WTC11 (cell line): ENCODE data around the gene PDE11A. TPM values are rescaled to one million over a fixed set of nuclear protein-coding genes. Genes with fewer than 3 reads are reported as not detected.

ENCODE experiments used
- ATAC-seq: fragments of 200-7000 bp; cut with Tn5 transposase; 2 replicates; pipeline ENCODE4 v1.10.0; 2021; ENCODE audit warnings: mild to moderate bottlenecking, moderate library complexity
- CTCF ChIA-PET: fragments of 300-600 bp; sonication (Branson Sonifier 250); formaldehyde crosslinking; loops from one replicate; lab custom pipeline; 2021; ENCODE audit warnings: antibody characterized with exemption; lab: Charles Lee
- POLR2A ChIA-PET: fragments of 350-600 bp; sonication (Branson Sonifier 250); formaldehyde crosslinking; loops from one replicate; lab custom pipeline; 2021; ENCODE audit warnings: antibody characterized with exemption; lab: Charles Lee
- DNase-seq: peaks from one replicate; pipeline ENCODE4 v3.0.0; 2021; ENCODE audit warnings: low spot score
- H3K27ac Mint-ChIP-seq: 2 replicates; pipeline ENCODE4 v1.8.0; 2021; ENCODE audit warnings: mixed read lengths
- H3K27me3 Mint-ChIP-seq: 2 replicates; pipeline ENCODE4 v1.8.0; 2021; ENCODE audit warnings: low read depth, mild to moderate bottlenecking, moderate library complexity, mixed read lengths
- H3K36me3 Mint-ChIP-seq: 2 replicates; pipeline ENCODE4 v1.8.0; 2021; ENCODE audit warnings: mixed read lengths
- H3K4me1 Mint-ChIP-seq: 2 replicates; pipeline ENCODE4 v1.8.0; 2022; ENCODE audit warnings: mixed read lengths
- H3K4me3 Mint-ChIP-seq: 2 replicates; pipeline ENCODE4 v1.8.0; 2021; ENCODE audit warnings: mild to moderate bottlenecking, moderate library complexity, mixed read lengths
- H3K9me3 Mint-ChIP-seq: 2 replicates; pipeline ENCODE4 v1.8.0; 2021; ENCODE audit warnings: mixed read lengths
- CREM ChIP-seq: sonication (generic); formaldehyde crosslinking; IDR thresholded peaks from 2 replicates; pipeline ENCODE4 v1.8.1; 2022; ENCODE audit warnings: mild to moderate bottlenecking, missing genetic modification reagents, moderate library complexity
- GABPB1 ChIP-seq: sonication (generic); formaldehyde crosslinking; IDR thresholded peaks from 2 replicates; pipeline ENCODE4 v1.8.1; 2023; ENCODE audit warnings: mild to moderate bottlenecking, missing genetic modification reagents
- GRHL2 ChIP-seq: fragments of 250-450 bp; sonication (Bioruptor Pico); IDR thresholded peaks from 2 replicates; pipeline ENCODE4 v1.8.0; 2022; ENCODE audit warnings: mild to moderate bottlenecking, moderate library complexity; ENCODE audit not compliant: insufficient replicate concordance, severe bottlenecking
- IRF2 ChIP-seq: sonication (generic); formaldehyde crosslinking; IDR thresholded peaks from 2 replicates; pipeline ENCODE4 v1.8.0; 2022; ENCODE audit warnings: low read depth, missing genetic modification reagents, borderline replicate concordance
- NR3C1 ChIP-seq: sonication (generic); formaldehyde crosslinking; conservative IDR thresholded peaks from 2 replicates; pipeline ENCODE4 v1.8.1; 2023; ENCODE audit warnings: low read depth, mild to moderate bottlenecking, missing genetic modification reagents
- RORB ChIP-seq: fragments of 250-450 bp; sonication (Bioruptor Pico); IDR thresholded peaks from 2 replicates; pipeline ENCODE4 v1.9.0; 2021; ENCODE audit warnings: mild to moderate bottlenecking
- total RNA-seq: library from RNA; stranded (reverse); gene quantifications from 3 replicates; pipeline ENCODE4 v1.2.3, GENCODE V29; 2021
- TF ChIP-seq, protein P1 (sequence below): sonication (generic); formaldehyde crosslinking; IDR thresholded peaks from 2 replicates; pipeline ENCODE4 v1.8.1; 2022; ENCODE audit warnings: mild to moderate bottlenecking, moderate library complexity, missing genetic modification reagents
- TF ChIP-seq, protein P2 (sequence below): sonication (generic); formaldehyde crosslinking; IDR thresholded peaks from 2 replicates; pipeline ENCODE4 v1.8.0; 2022; ENCODE audit warnings: mild to moderate bottlenecking, missing genetic modification reagents
- TF ChIP-seq, protein P3 (sequence below): sonication (generic); formaldehyde crosslinking; IDR thresholded peaks from 2 replicates; pipeline ENCODE4 v1.8.0; 2022; ENCODE audit warnings: mild to moderate bottlenecking, missing genetic modification reagents
- TF ChIP-seq, protein P4 (sequence below): fragments of 250-450 bp; sonication (Bioruptor Pico); IDR thresholded peaks from 2 replicates; pipeline ENCODE4 v1.9.0; 2021; ENCODE audit warnings: mild to moderate bottlenecking

Gene PDE11A
- total RNA-seq, 1 experiment from 2014 or later = 0.13 TPM

DNA sequence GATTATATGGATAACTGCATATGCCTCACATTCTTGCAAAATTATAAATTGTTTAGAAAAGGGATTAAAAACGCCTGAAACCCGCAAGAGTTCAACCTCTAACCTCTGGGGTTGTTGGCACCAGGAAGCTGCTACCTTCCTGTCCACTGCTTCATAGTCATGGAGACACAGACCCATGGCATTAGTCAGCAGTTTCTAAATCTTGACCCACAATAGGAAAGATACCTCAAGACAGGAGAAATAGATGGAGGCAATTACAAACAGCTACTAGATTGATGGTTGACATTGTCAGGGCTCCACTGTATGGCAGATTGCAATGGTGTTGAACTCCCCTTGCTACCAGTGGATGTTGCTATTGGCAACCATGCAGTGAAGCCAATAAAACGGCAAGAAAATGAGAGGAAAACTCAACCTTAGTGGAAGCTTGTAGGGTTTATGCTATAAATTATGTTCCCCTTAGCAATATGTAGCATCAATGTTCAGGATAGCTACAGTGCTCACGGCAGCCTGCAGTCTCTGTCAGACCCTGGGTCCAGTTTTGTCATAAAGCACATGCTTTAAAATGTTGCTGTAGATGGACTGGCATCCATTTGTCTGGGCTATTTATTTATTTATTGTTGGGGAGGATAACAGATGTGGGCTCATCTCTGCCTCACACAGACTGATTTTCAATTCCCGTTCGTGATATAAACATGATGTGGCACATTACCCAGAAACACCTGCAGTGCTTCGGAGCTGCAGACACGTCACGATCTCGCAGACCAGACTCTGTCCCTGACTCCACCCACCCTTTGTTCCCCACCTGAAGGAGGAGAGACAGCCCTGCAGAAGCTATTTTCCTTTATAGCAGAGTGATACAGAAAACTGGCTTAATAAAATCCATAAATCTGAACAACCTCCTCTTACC, 446.6 kb downstream of the PDE11A start:
- no peak for DNase-seq
- H3K4me1 Mint-ChIP-seq = peaks cover 13% of the 10 kb centered on the region; the same call in 1 of the 2 replicates
- peak; percentile 74 for ATAC-seq
- H3K4me3 Mint-ChIP-seq = 0 out of 2 replicates have a peak overlapping the region, but pooled peaks have one; percentile 8
- TF ChIP-seq, protein P1, sequence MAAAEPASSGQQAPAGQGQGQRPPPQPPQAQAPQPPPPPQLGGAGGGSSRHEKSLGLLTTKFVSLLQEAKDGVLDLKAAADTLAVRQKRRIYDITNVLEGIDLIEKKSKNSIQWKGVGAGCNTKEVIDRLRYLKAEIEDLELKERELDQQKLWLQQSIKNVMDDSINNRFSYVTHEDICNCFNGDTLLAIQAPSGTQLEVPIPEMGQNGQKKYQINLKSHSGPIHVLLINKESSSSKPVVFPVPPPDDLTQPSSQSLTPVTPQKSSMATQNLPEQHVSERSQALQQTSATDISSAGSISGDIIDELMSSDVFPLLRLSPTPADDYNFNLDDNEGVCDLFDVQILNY (CRISPR knock-in tag) = no peak
- CTCF ChIA-PET = interaction anchor here (0.8 to 1.6 kb wide), 5 partner anchors 22 to 371 kb away, joined by 3 to 6 read pairs (median 3); no protein-coding TSS in a partner anchor
- peaks cover 13% of the 10 kb centered on the region for H3K27me3 Mint-ChIP-seq
- H3K27ac Mint-ChIP-seq = no peak overlapping the region
- no peaks in the 10 kb centered on the region for H3K36me3 Mint-ChIP-seq
- H3K9me3 Mint-ChIP-seq = no peaks in the 10 kb centered on the region
- POLR2A ChIA-PET = no interaction called here

DNA sequence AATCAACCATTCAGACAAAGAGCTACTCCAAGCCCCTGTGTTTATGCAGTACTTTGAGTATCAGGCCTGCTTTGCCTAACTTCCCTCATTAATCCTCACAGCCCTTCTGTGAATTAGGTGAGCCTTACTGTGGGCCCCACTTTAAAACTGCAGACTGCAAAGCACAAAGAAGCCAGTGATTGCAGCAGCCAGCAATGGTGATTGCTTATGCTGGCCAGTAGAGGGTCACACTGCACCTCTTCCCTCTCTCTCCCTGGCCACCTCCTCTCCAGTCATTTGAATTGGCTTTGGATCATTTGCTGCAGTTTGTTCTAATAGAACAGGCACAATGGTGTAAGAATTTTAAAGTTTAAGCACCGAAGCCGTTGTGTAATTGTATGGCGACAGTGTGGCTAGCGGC, 450.1 kb downstream of the PDE11A start:
- peak; percentile 47 for ATAC-seq
- TF ChIP-seq GABPB1 (CRISPR knock-in tag) = peak; percentile 32; the same call in 1 of the 2 replicates
- TF ChIP-seq GRHL2 (CRISPR knock-in tag) = no peak
- H3K27me3 Mint-ChIP-seq = peaks cover 17% of the 10 kb centered on the region; the same call in 1 of the 2 replicates
- H3K9me3 Mint-ChIP-seq = no peaks in the 10 kb centered on the region
- peak; percentile 14 for DNase-seq
- POLR2A ChIA-PET = no interaction called here
- H3K36me3 Mint-ChIP-seq = no peaks in the 10 kb centered on the region
- CTCF ChIA-PET = no interaction called here
- no peak overlapping the region for H3K27ac Mint-ChIP-seq
- no peak overlapping the region for H3K4me3 Mint-ChIP-seq
- H3K4me1 Mint-ChIP-seq = peaks cover 13% of the 10 kb centered on the region; the same call in 1 of the 2 replicates

DNA sequence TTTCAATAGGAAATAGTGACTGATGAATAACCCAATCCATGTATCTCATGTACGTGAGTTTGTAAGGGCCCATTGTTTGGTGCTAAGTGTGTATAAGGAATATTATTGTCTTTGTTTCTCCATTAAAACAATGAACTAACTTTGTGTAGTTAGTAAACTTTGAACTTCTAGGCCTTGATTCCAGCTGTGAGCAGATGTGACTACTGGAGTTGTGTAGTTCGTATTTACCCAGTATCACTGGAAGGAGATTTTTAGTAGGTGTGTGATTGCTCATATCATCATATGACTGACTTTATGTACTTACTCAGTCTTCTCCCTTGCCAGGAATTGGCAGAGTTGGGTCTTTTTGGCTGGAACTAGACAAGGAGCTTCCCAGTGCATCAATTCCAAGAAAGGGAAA, 452.6 kb downstream of the PDE11A start:
- POLR2A ChIA-PET = no interaction called here
- CTCF ChIA-PET = no interaction called here

DNA sequence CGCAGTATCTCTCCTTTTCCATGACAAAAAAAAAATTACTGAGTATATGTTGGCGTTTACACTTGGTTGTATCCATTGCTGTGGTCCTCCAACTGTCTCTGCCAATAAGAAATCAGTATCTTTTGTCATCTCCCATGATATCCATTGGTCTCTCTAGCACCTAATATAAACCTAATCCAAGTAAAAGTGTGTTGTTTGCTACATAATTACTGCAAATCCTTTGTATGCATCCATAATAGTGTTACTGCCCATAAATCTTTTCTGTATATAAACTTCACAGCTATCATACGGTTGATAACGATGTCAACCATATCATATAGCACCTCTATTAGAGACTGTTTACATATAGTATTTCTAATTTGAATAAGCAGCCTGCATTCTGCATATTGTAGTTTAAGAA, 453.1 kb downstream of the PDE11A start:
- POLR2A ChIA-PET = no interaction called here
- Mint-ChIP-seq H3K4me3 (peak overlapping the region; percentile 96), H3K27me3 (peaks cover 25% of the 10 kb centered on the region), H3K36me3 (no peaks in the 10 kb centered on the region)
- no peak for DNase-seq
- no peak for TF ChIP-seq NR3C1 (CRISPR knock-in tag)
- TF ChIP-seq, protein P2, sequence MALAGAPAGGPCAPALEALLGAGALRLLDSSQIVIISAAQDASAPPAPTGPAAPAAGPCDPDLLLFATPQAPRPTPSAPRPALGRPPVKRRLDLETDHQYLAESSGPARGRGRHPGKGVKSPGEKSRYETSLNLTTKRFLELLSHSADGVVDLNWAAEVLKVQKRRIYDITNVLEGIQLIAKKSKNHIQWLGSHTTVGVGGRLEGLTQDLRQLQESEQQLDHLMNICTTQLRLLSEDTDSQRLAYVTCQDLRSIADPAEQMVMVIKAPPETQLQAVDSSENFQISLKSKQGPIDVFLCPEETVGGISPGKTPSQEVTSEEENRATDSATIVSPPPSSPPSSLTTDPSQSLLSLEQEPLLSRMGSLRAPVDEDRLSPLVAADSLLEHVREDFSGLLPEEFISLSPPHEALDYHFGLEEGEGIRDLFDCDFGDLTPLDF (CRISPR knock-in tag) = no peak
- TF ChIP-seq IRF2 = no peak
- TF ChIP-seq, all 79 proteins: peak for 0
- CTCF ChIA-PET = no interaction called here
- Mint-ChIP-seq H3K27ac (no peak overlapping the region), H3K4me1 (0 out of 2 replicates have a peak, but pooled peaks cover 4% of the 10 kb centered on the region), H3K9me3 (0 out of 2 replicates have a peak, but pooled peaks cover 3% of the 10 kb centered on the region)
- no peak for ATAC-seq

More for the DNA sequence above, 452.6 kb downstream of the PDE11A start:
- Mint-ChIP-seq H3K4me3 (no peak overlapping the region), H3K9me3 (0 out of 2 replicates have a peak, but pooled peaks cover 3% of the 10 kb centered on the region), H3K27me3 (peaks cover 25% of the 10 kb centered on the region), H3K27ac (no peak overlapping the region), H3K36me3 (no peaks in the 10 kb centered on the region), H3K4me1 (0 out of 2 replicates have a peak, but pooled peaks cover 4% of the 10 kb centered on the region)
- no peak for TF ChIP-seq RORB (CRISPR knock-in tag)
- no peak for TF ChIP-seq CREM (CRISPR knock-in tag)
- no peak for ATAC-seq
- no peak for DNase-seq

DNA sequence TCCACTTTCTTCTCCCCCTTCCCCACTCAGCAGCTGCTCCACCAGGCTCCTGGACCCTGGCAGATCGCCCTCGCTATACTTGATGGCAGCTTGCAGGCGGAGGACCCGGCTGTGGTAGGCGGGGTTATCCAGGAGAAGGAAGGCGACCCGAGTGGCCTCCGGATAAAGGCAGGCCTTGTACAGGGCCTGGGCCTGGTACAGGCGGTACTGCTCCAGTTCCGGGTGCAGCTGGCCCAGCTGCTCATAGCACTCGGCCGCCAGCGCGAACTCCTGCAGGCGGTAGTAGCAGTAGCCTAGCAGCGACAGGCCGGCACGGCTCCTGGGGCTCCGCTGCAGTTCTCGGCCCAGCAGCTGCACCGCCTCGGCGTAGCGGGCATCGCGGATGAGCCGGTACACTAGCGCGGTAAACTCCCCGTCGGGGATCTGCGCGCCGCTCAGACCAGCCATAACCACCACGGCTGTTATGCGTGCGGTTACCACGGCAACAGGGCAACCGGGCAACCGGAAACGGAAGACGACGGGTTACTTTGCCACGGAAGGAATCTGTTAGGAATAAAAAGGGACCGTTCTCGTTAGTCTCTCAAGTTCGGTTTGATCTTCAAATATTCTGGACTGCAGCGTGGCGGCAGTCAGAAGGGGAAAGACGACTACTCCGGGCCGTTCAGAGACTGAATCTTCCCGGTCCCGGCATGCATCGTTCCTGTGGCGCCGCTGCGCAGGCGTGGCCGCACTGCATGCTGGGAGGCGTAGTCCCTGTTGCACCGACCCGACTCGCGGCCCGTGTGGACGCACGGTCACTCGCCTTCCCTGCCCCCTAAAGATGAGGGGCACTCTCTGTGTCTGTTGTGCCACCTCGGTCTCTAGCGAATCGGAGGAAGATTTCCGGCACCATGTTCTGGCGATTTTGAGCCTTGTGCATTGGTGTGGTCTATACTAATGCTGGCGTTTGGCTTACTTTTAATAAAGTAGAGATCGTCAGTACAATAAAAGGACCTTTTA, 454.0 kb downstream of the PDE11A start:
- ATAC-seq (peak; percentile 91), DNase-seq (peak; percentile 89)
- ChIA-PET CTCF (no interaction called here), POLR2A (no interaction called here)
- Mint-ChIP-seq H3K27ac (peak overlapping the region; percentile 100), H3K4me1 (0 out of 2 replicates have a peak, but pooled peaks cover 4% of the 10 kb centered on the region), H3K27me3 (peaks cover 25% of the 10 kb centered on the region), H3K9me3 (0 out of 2 replicates have a peak, but pooled peaks cover 3% of the 10 kb centered on the region), H3K4me3 (peak overlapping the region; percentile 96), H3K36me3 (no peaks in the 10 kb centered on the region)
- TF ChIP-seq, protein P3, sequence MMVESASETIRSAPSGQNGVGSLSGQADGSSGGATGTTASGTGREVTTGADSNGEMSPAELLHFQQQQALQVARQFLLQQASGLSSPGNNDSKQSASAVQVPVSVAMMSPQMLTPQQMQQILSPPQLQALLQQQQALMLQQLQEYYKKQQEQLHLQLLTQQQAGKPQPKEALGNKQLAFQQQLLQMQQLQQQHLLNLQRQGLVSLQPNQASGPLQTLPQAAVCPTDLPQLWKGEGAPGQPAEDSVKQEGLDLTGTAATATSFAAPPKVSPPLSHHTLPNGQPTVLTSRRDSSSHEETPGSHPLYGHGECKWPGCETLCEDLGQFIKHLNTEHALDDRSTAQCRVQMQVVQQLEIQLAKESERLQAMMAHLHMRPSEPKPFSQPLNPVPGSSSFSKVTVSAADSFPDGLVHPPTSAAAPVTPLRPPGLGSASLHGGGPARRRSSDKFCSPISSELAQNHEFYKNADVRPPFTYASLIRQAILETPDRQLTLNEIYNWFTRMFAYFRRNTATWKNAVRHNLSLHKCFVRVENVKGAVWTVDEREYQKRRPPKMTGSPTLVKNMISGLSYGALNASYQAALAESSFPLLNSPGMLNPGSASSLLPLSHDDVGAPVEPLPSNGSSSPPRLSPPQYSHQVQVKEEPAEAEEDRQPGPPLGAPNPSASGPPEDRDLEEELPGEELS (CRISPR knock-in tag) = no peak; the same call in 1 of the 2 replicates
- TF ChIP-seq, protein P4, sequence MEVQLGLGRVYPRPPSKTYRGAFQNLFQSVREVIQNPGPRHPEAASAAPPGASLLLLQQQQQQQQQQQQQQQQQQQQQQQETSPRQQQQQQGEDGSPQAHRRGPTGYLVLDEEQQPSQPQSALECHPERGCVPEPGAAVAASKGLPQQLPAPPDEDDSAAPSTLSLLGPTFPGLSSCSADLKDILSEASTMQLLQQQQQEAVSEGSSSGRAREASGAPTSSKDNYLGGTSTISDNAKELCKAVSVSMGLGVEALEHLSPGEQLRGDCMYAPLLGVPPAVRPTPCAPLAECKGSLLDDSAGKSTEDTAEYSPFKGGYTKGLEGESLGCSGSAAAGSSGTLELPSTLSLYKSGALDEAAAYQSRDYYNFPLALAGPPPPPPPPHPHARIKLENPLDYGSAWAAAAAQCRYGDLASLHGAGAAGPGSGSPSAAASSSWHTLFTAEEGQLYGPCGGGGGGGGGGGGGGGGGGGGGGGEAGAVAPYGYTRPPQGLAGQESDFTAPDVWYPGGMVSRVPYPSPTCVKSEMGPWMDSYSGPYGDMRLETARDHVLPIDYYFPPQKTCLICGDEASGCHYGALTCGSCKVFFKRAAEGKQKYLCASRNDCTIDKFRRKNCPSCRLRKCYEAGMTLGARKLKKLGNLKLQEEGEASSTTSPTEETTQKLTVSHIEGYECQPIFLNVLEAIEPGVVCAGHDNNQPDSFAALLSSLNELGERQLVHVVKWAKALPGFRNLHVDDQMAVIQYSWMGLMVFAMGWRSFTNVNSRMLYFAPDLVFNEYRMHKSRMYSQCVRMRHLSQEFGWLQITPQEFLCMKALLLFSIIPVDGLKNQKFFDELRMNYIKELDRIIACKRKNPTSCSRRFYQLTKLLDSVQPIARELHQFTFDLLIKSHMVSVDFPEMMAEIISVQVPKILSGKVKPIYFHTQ (CRISPR knock-in tag) = no peak
- peak; percentile 61 for TF ChIP-seq CREM (CRISPR knock-in tag)
